ENCODE data around the gene UMPS.

UMPS gene

DNA sequence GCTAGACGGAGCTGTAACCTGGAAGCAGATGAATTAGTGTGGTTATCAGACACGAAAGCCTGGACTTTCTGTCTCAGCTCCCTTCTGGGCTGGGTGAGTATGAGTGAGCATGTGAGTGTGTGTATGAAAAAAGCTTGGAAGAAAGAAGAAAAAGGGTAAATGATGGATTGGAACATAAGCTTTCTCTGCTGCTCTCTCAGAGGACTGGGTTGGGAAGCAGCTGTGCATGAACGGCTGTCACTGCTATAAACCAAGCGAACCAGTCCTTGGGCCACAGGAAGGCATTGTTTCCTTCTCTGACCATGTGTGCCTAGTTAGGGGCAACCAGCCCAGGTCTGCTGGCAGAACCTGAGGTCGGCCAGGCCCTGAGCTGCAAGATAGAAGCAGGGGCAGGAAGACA, 37.0 kb downstream of the UMPS start:
- TF ChIP-seq, protein P1, sequence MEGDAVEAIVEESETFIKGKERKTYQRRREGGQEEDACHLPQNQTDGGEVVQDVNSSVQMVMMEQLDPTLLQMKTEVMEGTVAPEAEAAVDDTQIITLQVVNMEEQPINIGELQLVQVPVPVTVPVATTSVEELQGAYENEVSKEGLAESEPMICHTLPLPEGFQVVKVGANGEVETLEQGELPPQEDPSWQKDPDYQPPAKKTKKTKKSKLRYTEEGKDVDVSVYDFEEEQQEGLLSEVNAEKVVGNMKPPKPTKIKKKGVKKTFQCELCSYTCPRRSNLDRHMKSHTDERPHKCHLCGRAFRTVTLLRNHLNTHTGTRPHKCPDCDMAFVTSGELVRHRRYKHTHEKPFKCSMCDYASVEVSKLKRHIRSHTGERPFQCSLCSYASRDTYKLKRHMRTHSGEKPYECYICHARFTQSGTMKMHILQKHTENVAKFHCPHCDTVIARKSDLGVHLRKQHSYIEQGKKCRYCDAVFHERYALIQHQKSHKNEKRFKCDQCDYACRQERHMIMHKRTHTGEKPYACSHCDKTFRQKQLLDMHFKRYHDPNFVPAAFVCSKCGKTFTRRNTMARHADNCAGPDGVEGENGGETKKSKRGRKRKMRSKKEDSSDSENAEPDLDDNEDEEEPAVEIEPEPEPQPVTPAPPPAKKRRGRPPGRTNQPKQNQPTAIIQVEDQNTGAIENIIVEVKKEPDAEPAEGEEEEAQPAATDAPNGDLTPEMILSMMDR (IDR thresholded peaks at IDR 0.05; ENCODE audit: control insufficient read depth, extremely low read depth, insufficient read depth), result no peak
- no peak overlapping the region for H3K4me3 ChIP-seq (ENCODE audit: low read depth, low read length)

DNA sequence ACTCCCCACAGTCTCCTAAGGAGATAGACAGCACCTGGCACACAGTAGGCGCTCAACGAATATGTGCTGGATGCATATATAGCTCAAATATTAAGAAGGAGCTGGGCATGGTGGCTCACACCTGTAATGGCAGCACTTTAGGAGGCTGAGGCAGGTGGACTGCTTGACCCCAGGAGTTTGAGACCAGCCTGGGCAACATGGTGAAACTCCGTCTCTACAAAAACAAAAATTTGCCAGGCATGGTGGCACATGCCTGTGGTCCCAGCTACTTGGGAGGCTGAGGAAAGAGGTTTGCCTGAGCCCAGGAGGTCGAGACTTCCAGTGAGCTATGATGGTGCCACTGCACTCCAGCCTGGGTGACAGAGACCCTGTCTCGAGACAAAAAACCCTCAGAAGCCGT, 37.4 kb downstream of the UMPS start:
- TF ChIP-seq, protein P1 (IDR thresholded peaks at IDR 0.05; ENCODE audit: control insufficient read depth, extremely low read depth, insufficient read depth), result no peak
- DNase-seq (ENCODE audit: low read depth), result no peak
- H3K4me3 ChIP-seq (ENCODE audit: low read depth, low read length), result no peak overlapping the region

More for the DNA sequence above, 37.0 kb downstream of the UMPS start:
- no peak for DNase-seq (ENCODE audit: low read depth)

DNA sequence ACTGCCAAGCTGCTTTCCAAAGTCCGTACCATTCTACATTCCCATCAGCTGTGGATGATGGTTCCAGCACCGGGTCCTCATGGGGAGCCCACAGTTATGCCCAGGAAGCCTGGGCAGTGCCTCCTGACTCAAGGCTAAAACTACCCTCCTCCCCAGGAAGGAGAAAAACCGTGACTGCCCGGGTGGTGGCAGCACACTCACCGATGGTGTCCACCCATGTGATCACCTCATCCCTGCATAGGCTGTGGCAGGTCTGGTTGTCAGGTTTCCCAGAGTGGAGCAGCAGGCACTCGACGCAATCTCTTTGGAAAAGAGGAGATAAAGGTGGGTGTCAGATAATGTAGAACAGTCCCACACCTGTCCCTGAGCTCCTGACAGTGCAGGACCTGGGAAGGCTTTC, 38.6 kb downstream of the UMPS start:
- no peak for DNase-seq (ENCODE audit: low read depth)
- TF ChIP-seq, protein P1 (IDR thresholded peaks at IDR 0.05; ENCODE audit: control insufficient read depth, extremely low read depth, insufficient read depth), result peak; percentile 54
- no peak overlapping the region for H3K4me3 ChIP-seq (ENCODE audit: low read depth, low read length)

DNA sequence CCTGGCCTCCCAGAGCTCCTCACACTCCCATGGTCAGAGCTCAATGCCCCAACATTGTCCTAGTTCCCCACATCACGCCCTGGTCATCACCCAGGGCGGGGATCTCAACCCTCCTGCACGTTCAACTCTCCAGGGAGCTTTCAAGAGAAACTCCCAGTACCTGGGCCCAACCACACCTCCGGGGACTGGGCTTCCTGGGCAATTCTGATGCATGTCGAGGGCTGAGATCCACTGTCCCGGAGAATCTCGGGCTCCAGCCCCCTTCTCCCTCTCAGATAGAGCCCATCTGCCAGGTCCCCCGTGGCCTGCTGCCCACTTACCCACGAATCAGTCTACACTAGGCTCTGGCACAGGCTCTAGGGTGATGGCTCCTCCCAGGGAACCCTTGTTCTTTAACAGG, 39.2 kb downstream of the UMPS start:
- TF ChIP-seq, protein P1 (IDR thresholded peaks at IDR 0.05; ENCODE audit: control insufficient read depth, extremely low read depth, insufficient read depth), result no peak

DNA sequence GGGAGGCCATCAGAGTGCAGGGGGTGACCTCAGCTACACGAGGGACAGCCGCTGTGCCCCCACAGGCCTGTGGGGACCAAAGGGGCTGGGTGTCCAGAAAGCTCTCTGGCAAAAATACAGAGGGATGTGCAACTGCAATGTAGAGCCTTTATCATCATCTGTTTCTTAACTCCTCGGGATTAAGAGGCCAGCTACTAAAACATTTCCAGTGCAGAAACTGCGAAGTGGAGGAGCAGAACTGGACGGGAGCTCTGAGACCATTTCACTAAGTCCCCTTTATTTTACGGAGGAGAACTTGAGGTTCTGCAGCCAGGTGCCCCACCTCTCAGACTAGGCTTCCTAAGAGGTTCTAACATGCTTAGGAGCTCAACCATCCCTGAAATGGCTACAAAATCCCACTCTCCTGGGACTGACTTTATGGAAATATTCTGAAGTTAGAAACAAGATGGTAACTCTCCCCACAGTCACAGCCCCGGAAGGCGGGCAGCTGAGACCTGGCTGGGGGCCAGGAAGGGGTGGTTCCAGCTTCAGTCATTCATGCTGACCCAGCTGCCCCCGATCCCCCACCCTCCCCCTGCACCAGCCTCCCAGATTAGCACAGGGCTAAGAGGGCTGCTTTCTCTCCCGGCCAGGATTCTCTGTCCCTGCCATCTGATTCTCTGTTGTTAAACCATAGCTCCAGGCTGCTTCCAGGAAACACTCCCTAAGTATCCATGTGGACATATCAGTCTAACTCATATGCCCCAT, 40.3 kb downstream of the UMPS start:
- no peak overlapping the region for H3K4me3 ChIP-seq (ENCODE audit: low read depth, low read length)
- DNase-seq (ENCODE audit: low read depth), result no peak
- TF ChIP-seq, protein P1 (IDR thresholded peaks at IDR 0.05; ENCODE audit: control insufficient read depth, extremely low read depth, insufficient read depth), result no peak

More for the DNA sequence above, 39.2 kb downstream of the UMPS start:
- H3K4me3 ChIP-seq (ENCODE audit: low read depth, low read length), result no peak overlapping the region
- DNase-seq (ENCODE audit: low read depth), result no peak

DNA sequence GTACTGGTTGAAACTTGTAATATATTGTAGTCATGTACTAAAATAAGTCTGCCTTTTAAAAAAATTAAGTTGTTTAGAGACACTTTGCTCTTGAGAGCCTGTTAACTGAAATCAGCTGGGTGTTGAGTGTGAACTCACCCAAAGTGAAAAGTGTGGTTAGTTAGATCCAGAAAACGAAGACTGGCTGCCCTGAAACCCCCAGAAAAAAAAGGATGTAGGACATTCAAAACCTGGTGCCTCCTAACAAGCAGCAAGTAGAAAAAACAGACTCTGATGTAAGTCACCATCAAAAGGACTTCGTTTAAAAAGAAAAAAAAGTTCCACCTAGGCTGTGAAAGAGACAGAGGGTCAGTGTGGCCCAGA, 40.8 kb downstream of the UMPS start:
- H3K4me3 ChIP-seq (ENCODE audit: low read depth, low read length), result no peak overlapping the region
- no peak for DNase-seq (ENCODE audit: low read depth)

More for the DNA sequence above, 40.8 kb downstream of the UMPS start:
- TF ChIP-seq, protein P1 (IDR thresholded peaks at IDR 0.05; ENCODE audit: control insufficient read depth, extremely low read depth, insufficient read depth), result no peak
